Activated CD4-positive, alpha-beta T cell treated with anti-CD3 and anti-CD28 coated beads, Interleukin-2, amount 10 ng/mL, durations not matched to agents 7 days and 5 days (primary cell): ENCODE measurements around the gene MACIR. TPM values are rescaled to one million over a fixed set of nuclear protein-coding genes. Genes with fewer than 3 reads are reported as not detected.

ENCODE experiments used
- CTCF ChIA-PET: fragments of 350-600 bp; sonication (Branson Sonifier 250); formaldehyde crosslinking; loops from one replicate; lab custom pipeline; 2021; ENCODE audit warnings: antibody characterized with exemption; lab: Charles Lee
- POLR2A ChIA-PET: fragments of 350-600 bp; sonication (Branson Sonifier 250); formaldehyde crosslinking; loops from one replicate; lab custom pipeline; 2021; ENCODE audit warnings: antibody characterized with exemption; lab: Charles Lee
- DNase-seq: peaks from one replicate; pipeline ENCODE4 v3.0.0-alpha.2; 2020
- H3K27ac Mint-ChIP-seq: one replicate; pipeline ENCODE4 v1.8.0; 2021; ENCODE audit warnings: mild to moderate bottlenecking, moderate library complexity, mixed read lengths
- H3K27me3 Mint-ChIP-seq: one replicate; pipeline ENCODE4 v1.8.0; 2021; ENCODE audit warnings: mixed read lengths
- H3K36me3 Mint-ChIP-seq: one replicate; pipeline ENCODE4 v1.8.0; 2021; ENCODE audit warnings: low read depth, mixed read lengths
- H3K4me1 Mint-ChIP-seq: one replicate; pipeline ENCODE4 v1.8.0; 2021; ENCODE audit warnings: mixed read lengths
- H3K4me3 Mint-ChIP-seq: one replicate; pipeline ENCODE4 v1.8.0; 2021; ENCODE audit warnings: mild to moderate bottlenecking, moderate library complexity, mixed read lengths
- H3K9me3 Mint-ChIP-seq: one replicate; pipeline ENCODE4 v1.8.0; 2021; ENCODE audit warnings: mixed read lengths
- total RNA-seq, 2 experiments: library from RNA; stranded (reverse); gene quantifications; one replicate each; pipeline ENCODE4 v1.2.3, GENCODE V29; 2021

MACIR gene
- total RNA-seq, 2 experiments from 2014 or later = 8.2 to 9.0 TPM

DNA sequence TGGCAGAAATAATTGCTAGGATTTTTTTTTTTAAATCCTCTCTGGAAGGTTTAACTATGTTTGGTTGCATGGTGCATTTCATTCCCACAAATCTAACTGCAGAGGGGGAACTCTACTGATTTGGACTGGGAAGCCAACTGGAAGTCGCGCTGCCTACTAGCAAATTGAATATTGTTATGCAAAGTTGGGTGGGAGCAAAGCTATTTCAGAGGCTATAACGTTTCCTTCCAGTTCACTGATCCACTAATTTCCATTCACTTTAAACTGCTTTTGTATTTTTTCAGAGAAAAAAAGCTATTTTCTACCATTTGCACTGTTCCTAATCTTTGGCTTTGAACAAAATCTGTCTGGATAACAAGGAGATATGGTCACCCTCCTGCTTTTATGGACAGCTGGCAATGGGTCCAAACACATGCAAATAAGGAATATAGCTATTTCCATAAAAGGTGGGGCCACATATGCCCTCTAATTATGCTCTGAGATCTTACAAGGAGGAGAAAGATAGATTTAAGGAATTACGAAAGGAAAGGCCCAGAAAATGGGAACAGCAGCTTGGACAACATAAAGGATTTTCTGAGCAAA, 40.1 kb downstream of the MACIR start:
- Mint-ChIP-seq H3K9me3 (no peaks in the 10 kb centered on the region), H3K36me3 (no peaks in the 10 kb centered on the region), H3K27me3 (peaks cover 8% of the 10 kb centered on the region), H3K27ac (no peak overlapping the region), H3K4me1 (no peaks in the 10 kb centered on the region), H3K4me3 (no peak overlapping the region)
- ChIA-PET POLR2A (no interaction called here), CTCF (interaction anchor here (0.7 kb wide), 1 partner anchor 51 kb away, joined by 3 read pairs; no protein-coding TSS in a partner anchor)
- DNase-seq = no peak

DNA sequence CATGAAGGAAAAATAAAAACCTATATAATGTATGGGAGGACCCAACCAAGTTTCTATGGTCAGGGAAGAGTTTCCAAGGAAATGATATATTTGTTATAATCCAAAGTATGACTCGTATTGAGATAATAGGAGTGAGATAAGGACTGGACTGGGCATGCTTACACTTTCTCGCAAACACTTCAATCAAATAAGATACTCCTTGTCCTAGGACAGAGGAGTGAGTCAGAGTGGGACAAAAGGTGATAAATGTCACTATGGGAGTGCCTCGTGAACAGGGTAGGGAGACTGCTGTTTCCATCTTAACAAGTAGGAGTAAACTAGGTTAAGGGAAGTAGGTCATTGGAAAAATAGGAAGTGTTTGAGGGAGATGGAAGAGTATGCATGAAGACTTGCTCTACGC, 47.2 kb downstream of the MACIR start:
- no peaks in the 10 kb centered on the region for H3K9me3 Mint-ChIP-seq
- no peak for DNase-seq
- H3K27ac Mint-ChIP-seq = no peak overlapping the region
- no peaks in the 10 kb centered on the region for H3K36me3 Mint-ChIP-seq
- H3K27me3 Mint-ChIP-seq = peaks cover 6% of the 10 kb centered on the region
- no peaks in the 10 kb centered on the region for H3K4me1 Mint-ChIP-seq
- H3K4me3 Mint-ChIP-seq = no peak overlapping the region
- ChIA-PET CTCF (no interaction called here), POLR2A (no interaction called here)

- Mint-ChIP-seq H3K4me3 (no peak overlapping the region), H3K36me3 (no peaks in the 10 kb centered on the region), H3K27ac (no peak overlapping the region), H3K9me3 (no peaks in the 10 kb centered on the region), H3K4me1 (no peaks in the 10 kb centered on the region), H3K27me3 (peaks cover 4% of the 10 kb centered on the region)
- ChIA-PET CTCF (no interaction called here), POLR2A (no interaction called here)
- no peak for DNase-seq
These were observed 48.9 kb downstream of the MACIR start for GRCh38 chr5:103307470-103307869.

DNA sequence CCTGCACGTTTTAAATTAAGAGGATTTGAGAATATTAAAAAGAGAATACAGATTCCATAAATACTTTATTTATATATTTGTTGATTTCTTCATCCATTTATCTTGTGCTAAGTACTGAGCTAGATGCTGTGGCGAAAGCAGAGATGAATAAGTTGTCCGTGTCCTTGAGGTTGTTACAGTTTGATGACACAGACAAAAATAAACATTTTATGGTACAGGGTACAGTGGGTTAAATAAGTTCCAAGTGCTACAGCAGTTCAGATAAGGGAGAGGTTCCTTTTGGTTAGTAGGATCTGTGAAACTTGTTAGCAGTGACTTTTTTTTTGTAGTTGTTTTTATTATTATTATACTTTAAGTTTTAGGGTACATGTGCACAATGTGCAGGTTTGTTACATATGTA, 50.2 kb downstream of the MACIR start:
- no peaks in the 10 kb centered on the region for H3K36me3 Mint-ChIP-seq
- POLR2A ChIA-PET = no interaction called here
- DNase-seq = no peak
- H3K27me3 Mint-ChIP-seq = peaks cover 4% of the 10 kb centered on the region
- no peaks in the 10 kb centered on the region for H3K9me3 Mint-ChIP-seq
- CTCF ChIA-PET = no interaction called here
- H3K4me1 Mint-ChIP-seq = no peaks in the 10 kb centered on the region
- no peak overlapping the region for H3K27ac Mint-ChIP-seq
- H3K4me3 Mint-ChIP-seq = no peak overlapping the region

DNA sequence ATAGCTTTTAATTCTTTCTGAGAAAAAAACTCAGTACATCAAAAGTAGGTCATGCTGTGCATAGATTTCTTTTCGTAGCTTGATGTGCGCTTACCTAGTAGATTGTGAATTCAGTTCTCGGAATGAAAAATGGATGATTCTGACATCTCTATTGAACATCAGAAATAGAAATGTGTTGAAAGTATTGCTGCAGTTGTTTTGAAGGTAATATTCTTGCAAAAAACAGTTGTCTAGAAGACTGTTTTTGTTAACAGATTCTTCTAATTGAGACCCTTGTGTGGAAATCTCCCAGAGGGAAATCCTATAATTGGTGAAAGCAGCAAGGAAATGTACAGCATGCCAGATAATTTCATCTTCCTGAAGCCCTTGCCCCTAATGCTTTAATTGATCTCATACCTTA, 54.5 kb downstream of the MACIR start:
- no peak for DNase-seq
- Mint-ChIP-seq H3K27ac (no peak overlapping the region), H3K9me3 (no peaks in the 10 kb centered on the region), H3K4me1 (no peaks in the 10 kb centered on the region), H3K4me3 (no peak overlapping the region), H3K36me3 (no peaks in the 10 kb centered on the region), H3K27me3 (peaks cover 14% of the 10 kb centered on the region)
- CTCF ChIA-PET = no interaction called here
- POLR2A ChIA-PET = no interaction called here

- H3K27ac Mint-ChIP-seq = no peak overlapping the region
- H3K27me3 Mint-ChIP-seq = peaks cover 14% of the 10 kb centered on the region
- DNase-seq = no peak
- H3K4me3 Mint-ChIP-seq = no peak overlapping the region
- H3K4me1 Mint-ChIP-seq = no peaks in the 10 kb centered on the region
- ChIA-PET CTCF (no interaction called here), POLR2A (no interaction called here)
- no peaks in the 10 kb centered on the region for H3K36me3 Mint-ChIP-seq
- no peaks in the 10 kb centered on the region for H3K9me3 Mint-ChIP-seq
These were observed 56.9 kb downstream of the MACIR start for GRCh38 chr5:103315455-103315854.

DNA sequence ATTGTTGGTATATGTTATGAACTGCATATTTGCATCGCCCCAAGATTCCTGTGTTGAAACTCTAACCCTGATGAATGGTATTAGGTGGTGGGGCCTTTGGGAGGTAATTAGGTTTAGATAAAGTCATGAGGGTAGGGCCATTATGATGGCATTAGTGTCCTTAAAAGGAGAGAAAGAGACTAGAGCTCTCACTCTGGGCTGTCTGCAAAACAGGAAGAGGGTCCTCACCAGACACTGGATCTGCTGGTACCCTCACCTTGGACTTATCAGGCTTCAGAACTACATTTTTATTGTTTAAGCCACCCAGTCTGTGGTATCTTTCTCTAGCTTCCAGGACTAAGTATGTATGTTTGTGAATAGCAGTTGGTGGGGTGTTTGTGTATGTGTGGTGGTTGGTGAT, 68.9 kb downstream of the MACIR start:
- H3K4me3 Mint-ChIP-seq = no peak overlapping the region
- H3K36me3 Mint-ChIP-seq = no peaks in the 10 kb centered on the region
- H3K27me3 Mint-ChIP-seq = peaks cover 31% of the 10 kb centered on the region
- H3K27ac Mint-ChIP-seq = no peak overlapping the region
- DNase-seq = no peak
- POLR2A ChIA-PET = no interaction called here
- H3K4me1 Mint-ChIP-seq = no peaks in the 10 kb centered on the region
- CTCF ChIA-PET = no interaction called here
- no peaks in the 10 kb centered on the region for H3K9me3 Mint-ChIP-seq

DNA sequence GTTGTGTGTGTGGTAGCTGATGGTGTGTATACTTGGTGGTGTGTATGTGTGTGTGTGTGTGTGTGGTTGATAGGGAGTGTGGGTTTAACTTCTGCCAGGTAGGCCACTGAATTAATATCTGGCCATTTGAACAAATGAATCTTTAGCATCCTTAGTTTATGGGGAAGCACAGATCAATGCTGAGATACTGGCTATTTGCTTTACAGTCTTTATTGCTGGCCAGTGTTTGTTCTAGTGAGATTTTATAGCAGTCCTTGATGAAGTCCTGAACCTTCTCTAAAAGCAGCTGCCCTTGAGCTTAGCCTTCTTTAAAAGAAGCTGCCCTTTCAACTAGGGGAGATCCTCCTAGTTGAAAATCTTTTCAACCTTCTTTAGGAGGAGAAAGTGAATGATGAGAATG, 69.3 kb downstream of the MACIR start:
- no peak overlapping the region for H3K4me3 Mint-ChIP-seq
- ChIA-PET CTCF (no interaction called here), POLR2A (no interaction called here)
- H3K4me1 Mint-ChIP-seq = no peaks in the 10 kb centered on the region
- peaks cover 31% of the 10 kb centered on the region for H3K27me3 Mint-ChIP-seq
- H3K27ac Mint-ChIP-seq = no peak overlapping the region
- H3K36me3 Mint-ChIP-seq = no peaks in the 10 kb centered on the region
- no peak for DNase-seq
- H3K9me3 Mint-ChIP-seq = no peaks in the 10 kb centered on the region

Other genes starting within 250 kb of the MACIR start
- gene GIN1, start 138.6 kb upstream of the MACIR start, total RNA-seq = 10 to 100 TPM in 1 of 2 experiments, 1 to 10 TPM in 1; 8.7 to 11.0 TPM
- 10 to 100 TPM; 60.5 to 67.1 TPM for gene PPIP5K2, start 138.5 kb upstream of the MACIR start, total RNA-seq